ENCODE measurements around the gene IL16. TPM values are rescaled to one million over a fixed set of nuclear protein-coding genes. Genes with fewer than 3 reads are reported as not detected.
A peak's percentile ranks its signal among the peaks of the same experiment; 100 is the strongest.

IL16 gene
- polyA plus RNA-seq, 1 donor (not counting 4 experiments of a cell fraction or from before 2014, with no cell fraction given) = not detected

GRCh38 chr15:81160312-81161159 lies 36.1 kb upstream of the IL16 start:
- Histone ChIP-seq H3K27ac (ENCODE audit: control insufficient read depth, insufficient read depth, low read length) (no peak overlapping the region), H3K4me2 (ENCODE audit: control insufficient read depth, extremely low read depth, insufficient read depth, low read depth, low read length) (no peak overlapping the region), H3K4me1 (ENCODE audit: control insufficient read depth, extremely low read depth, insufficient read depth, low read length) (peaks cover 9% of the 10 kb centered on the region), H3K9ac (ENCODE audit: control insufficient read depth, extremely low read depth, insufficient read depth, low read length) (no peak overlapping the region), H3K9me1 (ENCODE audit: control insufficient read depth, extremely low read depth, insufficient read depth, low read length) (no peaks in the 10 kb centered on the region), H3K36me3 (ENCODE audit: control insufficient read depth in 2 of 2, extremely low read depth in 1 of 2, insufficient read depth in 2 of 2, low read length in 2 of 2) (no peaks in the 10 kb centered on the region), H3K79me2 (ENCODE audit: control insufficient read depth, insufficient read depth, low read length) (no peaks in the 10 kb centered on the region), H3K27me3 (ENCODE audit: control insufficient read depth, extremely low read depth, insufficient read depth, low read length) (no peaks in the 10 kb centered on the region), H3K9me3 (ENCODE audit: control insufficient read depth, low read depth, low read length) (no peaks in the 10 kb centered on the region), H2AFZ (ENCODE audit: control insufficient read depth, low read length) (no peak overlapping the region), H3K4me3 (ENCODE audit: control insufficient read depth in 2 of 3, extremely low read depth in 1 of 3, insufficient read depth in 2 of 3, low read depth in 1 of 3, low read length in 3 of 3) (no peak overlapping the region), H4K20me1 (ENCODE audit: control insufficient read depth, extremely low read depth, insufficient read depth, low read length) (no peaks in the 10 kb centered on the region)
- DNase-seq (ENCODE audit: low read depth, low spot score) (no peak), FAIRE-seq (peak; percentile 46)
- TF ChIP-seq CTCF (optimal IDR thresholded peaks at IDR 0.05 in 1 of 3, IDR thresholded peaks at IDR 0.05 in 1 of 3, conservative IDR thresholded peaks at IDR 0.05 in 1 of 3; ENCODE audit: extremely low read depth in 1 of 3, insufficient read depth in 2 of 3, low read length in 3 of 3) = no peak
- TF ChIP-seq EZH2 (IDR thresholded peaks at IDR 0.05; ENCODE audit: low read length) = no peak
- dilution Hi-C loops (cut with MboI; ENCODE audit: extremely low pct_ligation_motif_present, low sequenced_read_pairs) = no loop called here

DNA sequence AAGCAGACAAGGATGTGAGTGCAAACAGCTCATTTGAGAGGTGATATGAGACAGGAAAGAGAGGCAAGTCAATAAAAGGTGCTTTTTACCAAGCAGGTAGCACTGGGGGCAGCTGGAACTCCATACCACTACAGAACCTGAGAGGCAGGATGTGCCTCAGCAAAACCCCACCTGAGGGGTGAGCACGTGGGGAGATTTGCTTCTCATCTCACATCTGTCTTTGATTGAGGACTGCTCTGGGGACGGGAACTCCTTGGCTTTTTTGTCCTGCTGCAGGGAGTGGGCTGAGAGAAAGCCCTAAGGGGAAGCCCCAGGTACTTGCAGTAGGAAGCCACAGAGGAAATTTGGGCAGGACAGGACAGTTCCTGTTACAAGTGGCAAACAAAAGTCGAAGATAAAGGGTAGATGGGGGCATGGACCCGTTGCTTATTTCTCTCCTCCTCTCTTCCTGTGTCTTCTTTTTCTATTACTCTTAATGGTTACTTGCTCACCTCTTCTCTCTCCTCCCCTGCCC lies 35.5 kb upstream of the IL16 start:
- no peaks in the 10 kb centered on the region for H3K27me3 ChIP-seq (ENCODE audit: control insufficient read depth, extremely low read depth, insufficient read depth, low read length)
- H3K27ac ChIP-seq (ENCODE audit: control insufficient read depth, insufficient read depth, low read length) = no peak overlapping the region
- peaks cover 9% of the 10 kb centered on the region for H3K4me1 ChIP-seq (ENCODE audit: control insufficient read depth, extremely low read depth, insufficient read depth, low read length)
- H3K79me2 ChIP-seq (ENCODE audit: control insufficient read depth, insufficient read depth, low read length) = no peaks in the 10 kb centered on the region
- H3K9me3 ChIP-seq (ENCODE audit: control insufficient read depth, low read depth, low read length) = no peaks in the 10 kb centered on the region
- no peaks in the 10 kb centered on the region for H4K20me1 ChIP-seq (ENCODE audit: control insufficient read depth, extremely low read depth, insufficient read depth, low read length)
- DNase-seq (ENCODE audit: low read depth, low spot score) = no peak
- H3K36me3 ChIP-seq (ENCODE audit: control insufficient read depth in 2 of 2, extremely low read depth in 1 of 2, insufficient read depth in 2 of 2, low read length in 2 of 2) = no peaks in the 10 kb centered on the region
- TF ChIP-seq CTCF (optimal IDR thresholded peaks at IDR 0.05 in 1 of 3, IDR thresholded peaks at IDR 0.05 in 1 of 3, conservative IDR thresholded peaks at IDR 0.05 in 1 of 3; ENCODE audit: extremely low read depth in 1 of 3, insufficient read depth in 2 of 3, low read length in 3 of 3) = no peak
- no peak for TF ChIP-seq EZH2 (IDR thresholded peaks at IDR 0.05; ENCODE audit: low read length)
- no peak overlapping the region for H3K9ac ChIP-seq (ENCODE audit: control insufficient read depth, extremely low read depth, insufficient read depth, low read length)
- no peak for FAIRE-seq
- no peak overlapping the region for H2AFZ ChIP-seq (ENCODE audit: control insufficient read depth, low read length)
- dilution Hi-C loops (cut with MboI; ENCODE audit: extremely low pct_ligation_motif_present, low sequenced_read_pairs) = no loop called here
- H3K9me1 ChIP-seq (ENCODE audit: control insufficient read depth, extremely low read depth, insufficient read depth, low read length) = no peaks in the 10 kb centered on the region
- no peak overlapping the region for H3K4me2 ChIP-seq (ENCODE audit: control insufficient read depth, extremely low read depth, insufficient read depth, low read depth, low read length)
- H3K4me3 ChIP-seq (ENCODE audit: control insufficient read depth in 2 of 3, extremely low read depth in 1 of 3, insufficient read depth in 2 of 3, low read depth in 1 of 3, low read length in 3 of 3) = no peak overlapping the region

Data from keratinocyte (primary cell).